Astrocyte of the spinal cord (primary cell): ENCODE measurements around the gene C11orf91.

Experiments used
- DNase-seq: peaks from one replicate; pipeline ENCODE4 v3.0.0; 2011; ENCODE audit warnings: low read depth, low spot score
- H3K4me3 ChIP-seq: 2 replicates; pipeline ENCODE4 v1.5.1; 2011; ENCODE audit warnings: low read depth, mild to moderate bottlenecking, low read length, moderate library complexity
- in situ Hi-C: cut with HindIII; loops from 2 replicates; pipeline ENCODE4 v1.10.0; 2017; ENCODE audit warnings: low sequenced_read_pairs
- TF ChIP-seq, protein P1 (sequence below): IDR thresholded peaks from 2 replicates; pipeline ENCODE4 v1.5.1; 2012; ENCODE audit warnings: low read depth, mild to moderate bottlenecking, low read length, inconsistent platforms

C11orf91 gene

DNA sequence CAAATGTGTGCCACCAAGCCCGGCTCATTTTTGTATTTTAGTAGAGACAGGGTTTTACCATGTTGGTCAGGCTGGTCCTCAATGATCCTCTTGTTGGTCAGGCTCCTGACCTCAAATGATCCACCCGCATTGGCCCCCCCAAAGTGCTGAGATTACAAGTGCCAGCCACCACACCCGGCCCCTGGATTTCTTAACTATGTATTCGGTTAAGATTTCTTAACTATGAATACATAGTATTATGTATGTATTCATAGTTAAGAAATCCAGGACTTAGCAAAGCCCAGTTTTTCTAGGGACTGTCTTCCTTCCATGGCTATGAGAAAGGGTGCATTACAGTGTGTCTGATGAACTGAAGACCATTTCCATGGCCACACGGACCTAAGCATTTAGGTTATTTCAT is 1.7 kb downstream of the C11orf91 start:
- TF ChIP-seq, protein P1, sequence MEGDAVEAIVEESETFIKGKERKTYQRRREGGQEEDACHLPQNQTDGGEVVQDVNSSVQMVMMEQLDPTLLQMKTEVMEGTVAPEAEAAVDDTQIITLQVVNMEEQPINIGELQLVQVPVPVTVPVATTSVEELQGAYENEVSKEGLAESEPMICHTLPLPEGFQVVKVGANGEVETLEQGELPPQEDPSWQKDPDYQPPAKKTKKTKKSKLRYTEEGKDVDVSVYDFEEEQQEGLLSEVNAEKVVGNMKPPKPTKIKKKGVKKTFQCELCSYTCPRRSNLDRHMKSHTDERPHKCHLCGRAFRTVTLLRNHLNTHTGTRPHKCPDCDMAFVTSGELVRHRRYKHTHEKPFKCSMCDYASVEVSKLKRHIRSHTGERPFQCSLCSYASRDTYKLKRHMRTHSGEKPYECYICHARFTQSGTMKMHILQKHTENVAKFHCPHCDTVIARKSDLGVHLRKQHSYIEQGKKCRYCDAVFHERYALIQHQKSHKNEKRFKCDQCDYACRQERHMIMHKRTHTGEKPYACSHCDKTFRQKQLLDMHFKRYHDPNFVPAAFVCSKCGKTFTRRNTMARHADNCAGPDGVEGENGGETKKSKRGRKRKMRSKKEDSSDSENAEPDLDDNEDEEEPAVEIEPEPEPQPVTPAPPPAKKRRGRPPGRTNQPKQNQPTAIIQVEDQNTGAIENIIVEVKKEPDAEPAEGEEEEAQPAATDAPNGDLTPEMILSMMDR = no peak
- in situ Hi-C loops = no loop called here
- no peak for DNase-seq
- H3K4me3 ChIP-seq = no peak overlapping the region

DNA sequence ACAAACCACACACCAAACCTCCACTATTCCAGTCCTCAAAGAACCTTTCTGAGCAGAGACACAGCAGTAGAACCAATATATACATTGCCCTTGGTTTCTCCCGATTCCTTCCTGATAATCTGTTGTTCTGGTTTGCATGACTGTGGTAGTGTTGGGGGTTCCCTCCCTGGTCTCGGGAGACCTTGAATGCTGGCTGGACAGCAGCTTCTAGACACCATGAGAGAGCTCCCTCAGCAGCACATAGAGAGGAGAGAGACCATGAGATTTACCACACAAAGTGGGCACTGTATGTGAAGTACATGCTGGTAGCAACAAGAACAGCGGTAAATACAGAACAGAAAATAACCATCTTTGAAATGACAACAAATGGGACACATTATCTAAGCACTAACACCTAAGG is 2.6 kb downstream of the C11orf91 start:
- in situ Hi-C loops = no loop called here
- DNase-seq = no peak
- no peak overlapping the region for H3K4me3 ChIP-seq
- TF ChIP-seq, protein P1 = no peak

DNA sequence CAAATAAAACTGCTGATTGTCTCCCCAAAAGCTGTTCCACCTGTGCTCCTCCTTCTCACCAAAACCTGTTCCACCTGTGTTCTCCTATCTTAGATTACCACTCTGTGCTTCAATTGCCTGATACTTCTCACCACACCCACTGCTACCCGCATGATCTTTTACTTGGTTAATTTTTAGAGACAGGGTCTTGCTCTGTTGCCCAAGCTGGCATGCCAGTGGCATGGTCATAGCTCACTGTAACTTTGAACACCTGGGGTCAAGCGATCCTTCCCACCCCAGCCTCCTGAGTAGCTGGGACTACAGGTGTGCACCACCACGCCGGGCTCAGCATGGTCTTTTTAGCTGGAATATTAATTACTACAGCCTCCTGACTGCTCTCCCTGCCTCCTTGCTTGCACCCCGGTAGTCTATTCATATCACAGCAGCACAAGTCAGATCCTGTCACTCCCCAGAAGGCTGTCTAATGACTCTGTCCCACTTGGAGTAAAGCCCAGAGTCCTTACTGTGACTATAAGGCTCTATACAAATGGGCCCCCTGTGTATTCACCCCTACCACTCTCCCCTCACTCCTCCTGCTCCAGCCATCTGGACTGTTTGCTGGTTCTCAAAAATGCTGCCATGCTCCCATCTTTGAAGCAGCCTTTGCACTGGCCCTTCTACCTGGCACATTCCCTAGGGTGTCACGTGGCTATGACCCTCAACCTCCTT is 3.5 kb downstream of the C11orf91 start:
- no peak overlapping the region for H3K4me3 ChIP-seq
- DNase-seq = no peak
- in situ Hi-C loops = no loop called here
- TF ChIP-seq, protein P1 = no peak

DNA sequence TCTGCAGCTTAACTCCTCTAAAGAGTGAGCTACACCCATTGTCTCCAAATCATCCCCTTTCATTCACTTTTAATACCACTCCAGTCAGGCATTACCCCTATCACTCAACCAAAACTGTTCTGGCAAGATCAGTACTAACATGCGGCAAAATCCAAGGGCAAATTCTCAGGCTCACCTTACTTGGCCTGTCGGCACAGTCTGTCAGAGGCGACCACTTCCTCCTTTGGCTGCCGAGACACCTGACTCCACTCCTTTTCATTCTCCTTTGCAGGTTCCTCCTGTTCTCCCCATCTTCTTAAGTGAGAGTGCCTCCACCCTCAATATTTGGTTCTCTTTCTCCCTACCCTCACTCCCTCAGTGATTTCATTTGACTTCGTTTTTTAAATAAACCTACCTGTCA is 4.2 kb downstream of the C11orf91 start:
- in situ Hi-C loops = no loop called here
- no peak overlapping the region for H3K4me3 ChIP-seq
- TF ChIP-seq, protein P1 = no peak
- DNase-seq = no peak

DNA sequence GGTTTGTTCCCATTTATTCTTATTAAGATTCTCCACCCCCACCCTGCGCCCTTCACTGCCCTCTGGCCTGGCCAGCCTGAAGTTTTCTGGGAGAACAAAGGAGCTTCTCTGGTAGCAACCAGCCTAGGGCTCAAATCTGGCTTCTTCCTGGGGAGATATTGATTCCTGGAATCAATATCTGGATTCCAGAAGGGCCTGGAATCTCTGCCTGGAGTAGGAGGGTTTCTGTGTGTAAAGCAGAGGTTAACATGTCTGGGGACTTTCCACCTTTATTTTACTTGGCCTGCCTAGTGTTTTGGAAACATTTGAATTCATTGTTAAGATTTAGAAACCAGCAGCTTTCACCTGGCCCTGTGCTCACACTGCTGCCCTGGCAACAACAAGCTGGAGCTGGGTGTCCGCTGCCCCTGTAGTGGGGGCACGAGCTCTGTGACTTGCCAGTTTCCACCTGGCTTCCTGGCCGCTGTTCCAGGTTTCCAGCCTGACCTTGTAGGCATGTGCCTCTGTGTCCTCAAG is 5.5 kb downstream of the C11orf91 start:
- in situ Hi-C loops = no loop called here
- DNase-seq = no peak
- H3K4me3 ChIP-seq = no peak overlapping the region
- TF ChIP-seq, protein P1 = no peak

DNA sequence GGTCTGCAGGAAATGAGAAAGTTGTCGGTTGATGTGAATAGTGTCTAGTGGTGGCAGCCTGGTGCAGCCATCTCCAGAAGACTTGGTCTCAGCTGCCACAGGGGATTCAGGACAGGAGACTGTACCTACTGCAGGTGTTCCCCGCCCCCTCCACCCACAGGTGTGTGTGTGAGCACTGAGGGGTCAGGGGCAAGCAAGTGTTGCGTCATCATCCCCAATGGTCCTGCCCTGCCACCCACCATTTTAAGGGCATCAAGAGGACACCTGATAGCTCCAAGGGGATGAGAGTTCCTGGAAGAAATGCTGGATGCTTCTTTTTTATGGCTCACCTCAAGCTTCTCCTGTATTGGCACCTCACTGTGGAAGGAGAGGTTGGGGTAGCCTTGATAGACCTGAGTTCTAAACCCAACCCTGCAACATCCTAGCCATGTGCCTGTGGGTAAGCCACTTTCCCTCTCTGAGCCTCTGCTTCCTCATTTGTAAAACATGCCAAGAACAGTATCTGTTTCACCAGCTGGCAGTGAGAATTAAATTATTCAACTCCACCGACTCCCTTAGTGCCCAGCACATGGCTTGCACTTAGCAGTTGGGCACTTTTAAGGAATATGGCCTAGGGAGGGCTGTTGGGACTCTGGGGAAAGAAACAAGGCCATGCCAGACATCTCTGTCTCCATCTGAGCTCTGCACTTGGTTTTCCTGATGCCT is 6.1 kb downstream of the C11orf91 start:
- H3K4me3 ChIP-seq = no peak overlapping the region
- TF ChIP-seq, protein P1 = no peak
- in situ Hi-C loops = no loop called here
- no peak for DNase-seq
